ENCODE measurements around the gene MSL2.
"Not testable (repeated sequence)": the region's sequence is repeated elsewhere in the genome, so short reads cannot be mapped to it uniquely, and the experiment has no call there.

Gene MSL2, protein sequence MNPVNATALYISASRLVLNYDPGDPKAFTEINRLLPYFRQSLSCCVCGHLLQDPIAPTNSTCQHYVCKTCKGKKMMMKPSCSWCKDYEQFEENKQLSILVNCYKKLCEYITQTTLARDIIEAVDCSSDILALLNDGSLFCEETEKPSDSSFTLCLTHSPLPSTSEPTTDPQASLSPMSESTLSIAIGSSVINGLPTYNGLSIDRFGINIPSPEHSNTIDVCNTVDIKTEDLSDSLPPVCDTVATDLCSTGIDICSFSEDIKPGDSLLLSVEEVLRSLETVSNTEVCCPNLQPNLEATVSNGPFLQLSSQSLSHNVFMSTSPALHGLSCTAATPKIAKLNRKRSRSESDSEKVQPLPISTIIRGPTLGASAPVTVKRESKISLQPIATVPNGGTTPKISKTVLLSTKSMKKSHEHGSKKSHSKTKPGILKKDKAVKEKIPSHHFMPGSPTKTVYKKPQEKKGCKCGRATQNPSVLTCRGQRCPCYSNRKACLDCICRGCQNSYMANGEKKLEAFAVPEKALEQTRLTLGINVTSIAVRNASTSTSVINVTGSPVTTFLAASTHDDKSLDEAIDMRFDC

DNA sequence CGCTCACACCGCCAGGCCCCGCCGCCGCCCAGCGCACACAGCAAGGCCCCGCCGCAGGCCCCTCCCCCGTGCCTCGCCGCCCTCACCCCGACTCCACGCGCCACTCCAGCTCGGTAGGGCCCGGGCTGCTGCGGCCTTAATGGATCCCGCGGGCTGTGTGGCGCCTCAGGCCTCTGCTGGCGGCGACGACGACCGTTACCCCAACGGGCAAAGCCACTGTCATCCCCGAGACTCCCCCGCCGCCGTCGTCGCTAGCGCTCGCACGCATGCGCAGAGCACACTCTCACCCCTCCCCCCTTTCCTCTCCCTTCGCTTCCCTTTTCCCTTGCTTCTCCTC is at the start of gene MSL2:
TSS of gene MSL2 (minus strand) at position 272 of the 337 bp plus-strand sequence. CDS start 1,222 bp downstream, outside the sequence.
- no peak for DNase-seq (ENCODE audit: low read depth)

- no peak for DNase-seq (ENCODE audit: low read depth)
Measured at GRCh38 chr3:136245691-136246090, 49.6 kb upstream of the MSL2 start.

DNA sequence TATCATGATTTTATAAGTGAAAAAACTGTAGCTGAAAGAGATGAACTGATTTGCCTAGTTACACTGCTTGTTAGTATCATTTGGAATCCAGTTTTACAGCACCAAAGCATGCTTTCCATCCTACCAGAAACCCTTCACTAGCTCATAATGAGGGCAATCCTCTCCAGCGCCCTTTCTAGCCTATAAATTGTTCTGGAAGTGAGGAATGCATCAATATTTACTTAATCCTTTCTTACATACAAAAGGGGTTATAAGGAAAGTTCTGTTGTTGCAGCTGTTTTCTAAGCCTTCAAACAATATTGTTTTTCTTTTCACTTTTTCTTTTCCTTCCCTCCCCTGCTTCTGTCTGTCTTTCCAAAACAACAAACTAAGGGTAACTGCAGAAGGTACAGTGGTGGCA is 43.0 kb upstream of the MSL2 start:
- no peak for DNase-seq (ENCODE audit: low read depth)

- no peak for DNase-seq (ENCODE audit: low read depth)
Measured at GRCh38 chr3:136237961-136238649, 42.0 kb upstream of the MSL2 start.

GRCh38 chr3:136237103-136237502 is 41.0 kb upstream of the MSL2 start:
- no peak for DNase-seq (ENCODE audit: low read depth)

DNA sequence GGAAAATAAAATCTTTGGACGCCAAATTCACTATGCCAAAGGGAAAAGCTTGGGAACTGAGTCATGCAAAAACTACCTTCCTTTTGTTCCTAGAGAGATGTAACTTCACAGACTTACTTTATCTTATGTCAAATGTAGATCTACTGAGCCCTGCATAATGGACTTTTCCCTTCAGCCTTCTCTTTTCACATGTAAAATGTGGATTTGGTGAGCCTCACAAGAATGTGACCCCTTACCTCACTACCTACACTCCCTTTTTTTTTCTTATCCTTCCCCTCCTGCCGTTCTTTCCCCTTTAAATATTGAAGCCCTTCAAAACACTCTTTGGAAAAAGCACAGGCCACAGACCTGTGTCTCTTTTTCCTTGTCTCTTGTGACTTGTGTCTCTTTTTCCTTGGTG is 40.0 kb upstream of the MSL2 start:
- DNase-seq (ENCODE audit: low read depth): no peak

- DNase-seq (ENCODE audit: low read depth): no peak
Measured at GRCh38 chr3:136235545-136235944, 39.4 kb upstream of the MSL2 start.

GRCh38 chr3:136232413-136232812 is 36.3 kb upstream of the MSL2 start:
- no peak for DNase-seq (ENCODE audit: low read depth)

DNA sequence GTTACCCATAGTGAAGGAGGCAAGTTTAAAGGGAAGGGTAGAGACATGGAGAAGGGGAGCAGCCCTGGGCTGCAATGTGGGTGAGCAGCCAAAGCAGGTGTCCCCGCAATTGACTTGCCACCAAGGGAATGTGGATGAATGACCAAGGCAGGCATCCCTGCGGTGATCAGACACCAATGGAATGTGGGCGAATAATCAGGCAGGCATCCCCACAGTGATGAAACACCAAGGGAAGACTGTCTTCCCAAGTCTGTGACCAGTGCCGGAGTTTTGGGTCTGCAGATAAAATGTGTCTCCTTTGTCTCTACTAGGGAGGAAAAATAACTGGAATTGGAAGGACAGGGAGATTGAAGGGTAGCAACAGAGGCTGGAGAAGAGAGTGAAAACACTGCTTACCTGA is 26.6 kb upstream of the MSL2 start:
- not testable (repeated sequence) for DNase-seq (ENCODE audit: low read depth)

- no peak for DNase-seq (ENCODE audit: low read depth)
Measured at GRCh38 chr3:136211547-136211946, 15.4 kb upstream of the MSL2 start.

DNA sequence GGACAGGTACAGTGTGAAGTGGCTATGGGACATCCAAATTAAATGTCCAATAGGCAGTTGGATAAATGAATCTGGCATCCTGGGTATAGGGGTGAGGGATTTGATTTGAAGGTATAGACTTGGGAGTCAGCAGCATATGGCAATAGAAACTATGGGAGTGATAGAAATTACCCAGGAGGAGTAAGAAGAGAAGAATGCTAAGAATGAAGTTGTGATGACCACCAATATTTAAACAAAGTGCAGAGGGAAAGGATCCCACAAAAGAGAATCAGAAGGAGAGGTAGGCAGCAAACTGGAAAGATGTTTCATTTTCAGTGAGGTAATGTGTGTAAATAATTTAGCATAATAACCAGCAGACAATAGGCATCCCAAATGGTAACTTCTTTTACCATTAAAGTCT is 13.8 kb upstream of the MSL2 start:
- no peak for DNase-seq (ENCODE audit: low read depth)

DNA sequence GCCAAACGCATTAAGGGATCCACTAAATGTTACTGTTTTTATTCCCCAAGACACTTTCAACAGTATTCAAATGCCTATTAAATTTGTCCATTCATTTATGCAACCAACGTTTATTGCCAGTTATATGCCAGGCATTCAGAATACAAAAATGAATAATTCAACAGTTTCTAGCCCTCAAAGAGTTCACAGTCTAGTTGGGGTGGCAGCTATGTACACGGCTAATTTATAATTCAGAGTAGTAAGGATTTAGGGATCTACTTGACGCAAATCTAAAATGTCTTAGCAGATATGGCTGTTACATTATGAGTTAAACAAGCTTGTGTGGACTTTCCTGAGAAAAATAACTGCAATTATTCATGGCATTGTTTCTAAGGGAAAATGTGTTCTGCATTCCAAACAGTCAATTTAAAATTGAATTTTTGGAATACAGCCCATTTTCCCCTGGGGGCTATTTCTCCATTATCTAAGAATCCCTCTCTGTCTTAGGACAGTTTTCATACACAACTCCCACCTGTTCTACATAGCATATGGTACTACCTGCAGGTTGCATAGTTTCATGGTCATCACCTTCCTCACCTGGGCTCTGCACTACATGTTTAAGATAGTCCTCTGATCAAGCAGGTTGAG is 11.5 kb upstream of the MSL2 start:
- no peak for DNase-seq (ENCODE audit: low read depth)

DNA sequence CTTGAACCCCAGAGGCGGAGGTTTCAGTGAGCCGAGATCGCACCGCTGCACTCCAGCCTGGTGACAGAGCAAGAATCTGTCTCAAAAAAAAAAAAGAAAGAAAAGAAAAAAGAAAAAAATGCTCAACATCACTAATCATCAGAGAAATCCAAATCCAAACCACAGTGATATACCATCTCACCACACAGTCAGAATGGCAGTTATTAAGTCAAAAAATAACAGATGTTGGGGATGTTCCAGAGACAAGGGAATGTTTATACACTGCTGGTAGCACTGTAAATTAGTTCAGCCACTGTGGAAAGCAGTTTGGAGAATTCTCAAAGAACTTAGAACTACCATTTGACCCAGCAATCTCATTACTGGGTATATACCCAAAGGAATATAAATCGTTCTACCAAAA is 3.1 kb upstream of the MSL2 start:
- DNase-seq (ENCODE audit: low read depth): not testable (repeated sequence)

DNA sequence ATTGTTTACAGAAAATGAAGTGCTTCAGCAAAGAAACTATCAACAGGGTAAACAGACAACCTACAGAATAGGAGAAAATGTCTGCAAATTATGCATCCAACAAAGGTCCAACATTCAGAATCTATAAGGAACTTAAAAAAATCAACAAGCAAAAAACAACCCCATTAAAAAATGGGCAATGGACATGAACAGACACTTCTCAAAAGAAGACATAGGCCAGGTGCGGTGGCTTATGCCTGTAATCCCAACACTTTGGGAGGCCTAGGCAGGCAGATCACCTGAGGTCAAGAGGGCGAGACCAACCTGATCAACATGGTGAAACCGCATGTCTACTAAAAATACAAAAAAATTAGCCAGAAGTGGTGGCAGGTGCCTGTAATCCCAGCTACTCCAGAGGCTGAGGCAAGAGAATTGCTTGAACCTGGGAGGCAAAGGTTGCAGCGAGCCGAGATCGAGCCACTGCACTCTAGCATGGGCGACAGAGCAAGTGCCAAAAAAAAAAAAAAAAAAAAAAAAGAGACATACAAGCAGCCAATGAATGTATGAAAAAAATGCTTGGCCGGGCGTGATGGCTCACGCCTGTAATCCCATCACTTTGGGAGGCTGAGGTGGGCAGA is 2.4 kb upstream of the MSL2 start:
- DNase-seq (ENCODE audit: low read depth): not testable (repeated sequence)

DNA sequence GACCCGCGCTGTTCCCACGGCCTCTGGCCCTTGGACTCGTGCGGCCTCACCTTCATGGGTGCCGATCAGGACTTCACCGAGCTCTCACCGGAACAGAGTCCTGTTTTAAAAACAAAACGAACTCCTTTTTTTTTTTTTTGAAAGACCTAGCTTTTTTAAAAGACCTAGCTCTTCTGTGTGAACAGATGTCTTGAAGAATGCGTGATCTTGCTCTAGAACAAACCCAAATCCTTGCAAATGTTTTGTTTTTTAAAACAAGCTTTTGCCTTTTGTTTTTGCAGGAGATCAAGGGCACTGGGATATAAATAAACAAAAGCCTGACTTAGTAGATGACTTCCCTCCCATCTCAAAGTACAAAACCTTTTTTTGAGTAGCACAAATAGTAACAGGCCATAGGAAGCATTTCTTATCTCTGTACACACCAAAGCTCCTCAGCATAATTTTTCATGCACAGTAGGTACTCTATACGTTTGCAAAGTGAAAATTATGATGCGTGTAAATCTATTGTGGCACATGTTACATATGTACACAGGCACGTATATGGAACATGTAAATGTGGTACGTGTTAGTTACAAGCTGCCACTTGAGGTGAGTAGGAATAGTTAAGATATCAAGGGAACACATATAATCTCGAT is 1.1 kb upstream of the MSL2 start:
- DNase-seq (ENCODE audit: low read depth): no peak

DNA sequence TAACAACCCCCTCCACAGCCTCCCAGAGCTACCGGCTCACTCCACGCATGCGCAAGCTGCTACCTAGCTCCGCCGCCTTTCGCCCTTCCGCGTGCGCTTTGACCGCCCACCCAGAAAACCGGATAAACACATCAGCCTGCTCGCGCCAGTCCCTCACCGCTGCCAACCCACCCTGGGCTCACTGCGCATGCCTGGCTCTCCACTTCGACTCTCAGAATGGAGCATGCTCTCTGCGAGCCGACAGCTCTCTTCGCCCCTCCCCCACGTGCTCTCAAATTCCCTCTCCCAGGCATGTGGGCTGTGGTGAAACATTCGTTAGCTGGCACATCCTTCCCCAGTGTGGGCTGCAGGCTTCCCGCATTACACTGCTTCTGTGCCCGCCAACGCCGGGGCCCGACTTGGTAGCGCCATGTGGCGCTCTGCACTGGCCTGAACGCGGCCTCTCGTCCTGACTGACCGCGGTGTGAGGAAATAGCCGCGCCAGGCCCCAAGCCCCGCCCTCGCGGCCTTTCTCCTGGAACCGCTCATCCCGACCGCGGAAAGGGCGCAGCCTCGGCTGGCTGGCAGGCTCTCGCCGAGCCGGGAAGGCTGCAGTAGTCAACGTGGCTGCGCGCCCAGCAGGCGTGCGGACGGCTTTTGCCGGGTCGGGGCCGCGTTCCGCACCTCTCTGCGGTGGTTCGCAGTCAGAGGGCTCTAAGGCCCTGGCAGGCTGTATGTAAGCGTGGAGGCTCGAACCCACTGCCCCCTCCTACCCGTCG is 445 bp upstream of the MSL2 start:
- DNase-seq (ENCODE audit: low read depth): peak; percentile 96

DNA sequence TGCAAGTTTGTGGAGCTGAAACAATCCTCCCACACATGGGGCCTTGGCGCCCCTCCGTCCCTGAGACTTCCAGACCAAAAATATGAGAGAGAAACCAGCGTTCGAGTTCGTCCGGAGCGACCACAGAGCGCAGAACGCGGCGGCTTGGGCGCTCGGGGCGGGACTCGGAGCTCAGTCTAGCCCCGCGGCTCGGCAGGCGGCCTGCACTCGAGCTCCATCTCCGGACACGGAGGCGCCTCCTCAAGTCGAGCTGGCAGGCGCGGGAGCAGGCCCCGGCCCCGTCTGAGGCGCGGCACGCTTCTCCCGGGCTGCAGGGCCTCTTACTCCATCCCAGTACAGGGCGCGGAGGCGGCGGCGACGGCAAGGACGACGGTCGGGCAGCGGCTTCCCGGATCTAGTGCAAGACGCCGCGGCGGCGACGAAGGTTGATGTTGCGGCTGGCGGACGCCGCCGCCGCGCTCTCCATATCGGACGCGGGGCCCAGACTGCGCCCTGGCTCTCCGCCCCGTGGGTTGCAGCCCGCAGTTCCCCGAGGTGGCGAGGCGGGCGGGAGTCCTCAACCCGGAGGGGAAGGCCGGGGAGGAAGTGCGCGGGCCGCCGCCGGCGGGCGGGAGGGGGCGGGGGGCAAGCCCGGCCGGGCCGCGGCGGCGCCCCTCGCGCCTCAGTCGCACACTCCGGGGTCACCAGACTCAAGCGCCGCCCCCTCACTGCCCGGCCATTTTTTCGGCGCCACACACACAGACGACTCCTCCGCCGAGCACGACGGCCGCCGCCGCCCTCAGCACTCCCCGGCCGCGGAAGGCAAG is 674 bp downstream of the MSL2 start:
- peak; percentile 70 for DNase-seq (ENCODE audit: low read depth)

- DNase-seq (ENCODE audit: low read depth): peak; percentile 42
Measured at GRCh38 chr3:136194409-136195257, 1.5 kb downstream of the MSL2 start.

All from activated T-helper 1 cell treated with Interleukin-2 at 50 U/mL for 16 hours (primary cell).